Stimulated activated CD4-positive, alpha-beta T cell treated with anti-CD3 and anti-CD28 coated beads, Interleukin-15, amount 100 ng/mL, for 48 hours (primary cell): ENCODE results near the gene LHFPL3.
"Not testable (repeated sequence)": the region's sequence is repeated elsewhere in the genome, so short reads cannot be mapped to it uniquely, and the experiment has no call there.

Source experiments
- DNase-seq, 2 donors: peaks; one replicate each; pipeline ENCODE4 v3.0.0-alpha.2; 2020; ENCODE audit warnings: low read depth in 2 of 2

LHFPL3 gene

GRCh38 chr7:104482362-104483037 is 154.1 kb downstream of the LHFPL3 start:
- no peak for DNase-seq

- DNase-seq, result no peak
Observed at GRCh38 chr7:104486931-104487330, 158.5 kb downstream of the LHFPL3 start.

GRCh38 chr7:104487642-104488041 is 159.2 kb downstream of the LHFPL3 start:
- no peak for DNase-seq

GRCh38 chr7:104497379-104497967 is 169.1 kb downstream of the LHFPL3 start:
- no peak for DNase-seq

GRCh38 chr7:104499975-104500374 is 171.6 kb downstream of the LHFPL3 start:
- no peak for DNase-seq

- no peak for DNase-seq
Observed at GRCh38 chr7:104509874-104510273, 181.5 kb downstream of the LHFPL3 start.

- no peak for DNase-seq
Observed at GRCh38 chr7:104524853-104525252, 196.4 kb downstream of the LHFPL3 start.

GRCh38 chr7:104528142-104528541 is 199.7 kb downstream of the LHFPL3 start:
- DNase-seq, result no peak

- no peak for DNase-seq
Observed at GRCh38 chr7:104529567-104529966, 201.2 kb downstream of the LHFPL3 start.

GRCh38 chr7:104530251-104530650 is 201.8 kb downstream of the LHFPL3 start:
- no peak for DNase-seq

- DNase-seq, result no peak
Observed at GRCh38 chr7:104534149-104534548, 205.7 kb downstream of the LHFPL3 start.

- DNase-seq, result no peak
Observed at GRCh38 chr7:104535841-104536240, 207.4 kb downstream of the LHFPL3 start.

- DNase-seq, result no peak
Observed at GRCh38 chr7:104536956-104537355, 208.6 kb downstream of the LHFPL3 start.

GRCh38 chr7:104538152-104538551 is 209.7 kb downstream of the LHFPL3 start:
- no peak for DNase-seq

GRCh38 chr7:104541897-104542296 is 213.5 kb downstream of the LHFPL3 start:
- DNase-seq, result no peak

- no peak for DNase-seq
Observed at GRCh38 chr7:104548861-104549260, 220.5 kb downstream of the LHFPL3 start.

- no peak for DNase-seq
Observed at GRCh38 chr7:104550362-104550761, 222.0 kb downstream of the LHFPL3 start.

GRCh38 chr7:104551226-104551625 is 222.8 kb downstream of the LHFPL3 start:
- no peak for DNase-seq

- DNase-seq, result peak in 1 of 2 donors; percentile 1
Observed at GRCh38 chr7:104552102-104552501, 223.7 kb downstream of the LHFPL3 start.

- DNase-seq, result no peak
Observed at GRCh38 chr7:104553074-104553473, 224.7 kb downstream of the LHFPL3 start.

GRCh38 chr7:104563350-104563901 is 235.0 kb downstream of the LHFPL3 start:
- not testable (repeated sequence) for DNase-seq

GRCh38 chr7:104569751-104570150 is 241.3 kb downstream of the LHFPL3 start:
- DNase-seq, result no peak

- no peak for DNase-seq
Observed at GRCh38 chr7:104572554-104572953, 244.2 kb downstream of the LHFPL3 start.
